ENCODE data around the gene JSRP1.
A peak's percentile ranks its signal among the peaks of the same experiment; 100 is the strongest.

- peak; percentile 13 to 20 for TF ChIP-seq CTCF (conservative IDR thresholded peaks at IDR 0.05 in 1 of 2, IDR thresholded peaks at IDR 0.05 in 1 of 2; ENCODE audit: low read depth in 1 of 2, low read length in 2 of 2)
- TF ChIP-seq EZH2 (IDR thresholded peaks at IDR 0.05; ENCODE audit: low read length, missing control alignments) = no peak
Measured at GRCh38 chr19:2221918-2222317, 34.3 kb downstream of the JSRP1 start.

Measured in fibroblast of lung (primary cell).